Mesendoderm (in vitro differentiated cells): ENCODE measurements around the gene TOR1A.
"Not testable (repeated sequence)": the region's sequence is repeated elsewhere in the genome, so short reads cannot be mapped to it uniquely, and the experiment has no call there.

Experiments used
- DNase-seq: peaks from one replicate; pipeline ENCODE4 v3.0.0; 2013
- H2AK5ac ChIP-seq: 2 replicates; pipeline ENCODE4 v1.6.1; 2013; ENCODE audit warnings: low read length, inconsistent platforms
- H2BK120ac ChIP-seq: 2 replicates; pipeline ENCODE4 v1.6.1; 2013; ENCODE audit warnings: low read depth, mild to moderate bottlenecking, low read length, moderate library complexity, mixed read lengths
- H2BK15ac ChIP-seq: replicated peaks from 2 replicates; pipeline ENCODE4 v1.6.1; 2013; ENCODE audit warnings: low read depth, mild to moderate bottlenecking, moderate library complexity
- H2BK5ac ChIP-seq: 2 replicates; pipeline ENCODE4 v1.6.1; 2013; ENCODE audit warnings: low read length, inconsistent platforms
- H3K18ac ChIP-seq: 2 replicates; pipeline ENCODE4 v1.6.1; 2013; ENCODE audit warnings: mild to moderate bottlenecking, low read length, mixed read lengths
- H3K23ac ChIP-seq: one replicate; pipeline ENCODE4 v1.6.1; 2013; ENCODE audit warnings: low read length
- H3K27ac ChIP-seq: 2 replicates; pipeline ENCODE4 v1.5.1; 2013; ENCODE audit warnings: low read depth, mild to moderate bottlenecking, inconsistent platforms, low read length, moderate library complexity
- H3K27me3 ChIP-seq: 2 replicates; pipeline ENCODE4 v1.6.1; 2013; ENCODE audit warnings: low read length, control low read depth, mild to moderate bottlenecking, inconsistent platforms; ENCODE audit not compliant: insufficient read depth, poor library complexity
- H3K36me3 ChIP-seq: 2 replicates; pipeline ENCODE4 v1.6.1; 2013; ENCODE audit warnings: low read length, inconsistent platforms; ENCODE audit not compliant: control insufficient read depth, insufficient read depth
- H3K4ac ChIP-seq: one replicate; pipeline ENCODE4 v1.6.1; 2013; ENCODE audit warnings: low read depth, mild to moderate bottlenecking, low read length, moderate library complexity
- H3K4me1 ChIP-seq: 2 replicates; pipeline ENCODE4 v1.6.1; 2013; ENCODE audit warnings: low read depth, low read length, inconsistent platforms; ENCODE audit not compliant: control insufficient read depth
- H3K4me2 ChIP-seq: 2 replicates; pipeline ENCODE4 v1.6.1; 2013; ENCODE audit warnings: low read length
- H3K4me3 ChIP-seq: 2 replicates; pipeline ENCODE4 v1.5.1; 2013; ENCODE audit warnings: mild to moderate bottlenecking, low read length
- H3K56ac ChIP-seq: one replicate; pipeline ENCODE4 v1.6.1; 2013; ENCODE audit warnings: low read length
- H3K79me1 ChIP-seq: 2 replicates; pipeline ENCODE4 v1.6.1; 2013; ENCODE audit warnings: low read length, inconsistent platforms
- H3K79me2 ChIP-seq: 2 replicates; pipeline ENCODE4 v1.6.1; 2013; ENCODE audit warnings: mild to moderate bottlenecking, low read length; ENCODE audit not compliant: control insufficient read depth, insufficient read depth
- H3K9ac ChIP-seq: 2 replicates; pipeline ENCODE4 v1.6.1; 2013; ENCODE audit warnings: low read length, inconsistent platforms
- H4K5ac ChIP-seq: one replicate; pipeline ENCODE4 v1.6.1; 2013; ENCODE audit warnings: low read length
- H4K8ac ChIP-seq: one replicate; pipeline ENCODE4 v1.6.1; 2013; ENCODE audit warnings: low read depth, mild to moderate bottlenecking, control low read depth, low read length, moderate library complexity
- WGBS: extraction: QIAGEN DNeasy Blood & Tissue Kit; methylation state at CpG from one replicate; pipeline ENCODE4 v1.1.7; 2013; ENCODE audit warnings: low lambda C conversion rate, missing lambda C conversion rate; ENCODE audit not compliant: insufficient coverage; ENCODE audit errors: extremely low coverage; 5-methylcytosine and 5-hydroxymethylcytosine counted together

The TOR1A gene

DNA sequence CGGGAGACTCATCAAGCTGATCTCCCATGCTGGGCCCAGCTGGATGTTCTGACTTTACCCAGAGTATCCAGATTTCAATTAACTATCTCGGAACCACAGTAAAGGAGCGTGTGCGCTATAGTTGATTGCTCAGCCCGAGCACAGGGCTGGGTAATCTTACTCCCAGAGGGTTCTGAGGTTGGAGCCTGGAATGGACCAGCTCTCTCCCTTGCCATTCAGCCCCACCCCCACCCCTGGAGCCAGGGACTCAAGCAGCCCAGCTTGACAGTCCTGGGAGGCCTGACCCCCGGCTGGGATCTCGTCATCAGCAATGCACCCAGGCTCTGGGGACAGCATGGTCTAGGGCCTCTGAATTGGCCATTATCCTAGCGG lies 47.4 kb downstream of the TOR1A start:
- no peak overlapping the region for H3K4me2 ChIP-seq
- no peaks in the 10 kb centered on the region for H3K79me1 ChIP-seq
- H3K4ac ChIP-seq: no peak overlapping the region
- no peak overlapping the region for H3K27ac ChIP-seq
- H3K9ac ChIP-seq: no peak overlapping the region
- H3K56ac ChIP-seq: no peak overlapping the region
- no peaks in the 10 kb centered on the region for H3K79me2 ChIP-seq
- H2BK15ac ChIP-seq: no peak overlapping the region
- no peak overlapping the region for H4K8ac ChIP-seq
- no peak overlapping the region for H2BK5ac ChIP-seq
- H2BK120ac ChIP-seq: no peak overlapping the region
- no peak for DNase-seq
- H3K4me1 ChIP-seq: no peaks in the 10 kb centered on the region
- no CpG with 5 or more reads among the region's 8 CpGs for WGBS
- H2AK5ac ChIP-seq: no peak overlapping the region
- no peak overlapping the region for H4K5ac ChIP-seq
- no peaks in the 10 kb centered on the region for H3K36me3 ChIP-seq
- H3K18ac ChIP-seq: no peak overlapping the region
- no peaks in the 10 kb centered on the region for H3K27me3 ChIP-seq
- H3K4me3 ChIP-seq: no peak overlapping the region
- no peak overlapping the region for H3K23ac ChIP-seq

DNA sequence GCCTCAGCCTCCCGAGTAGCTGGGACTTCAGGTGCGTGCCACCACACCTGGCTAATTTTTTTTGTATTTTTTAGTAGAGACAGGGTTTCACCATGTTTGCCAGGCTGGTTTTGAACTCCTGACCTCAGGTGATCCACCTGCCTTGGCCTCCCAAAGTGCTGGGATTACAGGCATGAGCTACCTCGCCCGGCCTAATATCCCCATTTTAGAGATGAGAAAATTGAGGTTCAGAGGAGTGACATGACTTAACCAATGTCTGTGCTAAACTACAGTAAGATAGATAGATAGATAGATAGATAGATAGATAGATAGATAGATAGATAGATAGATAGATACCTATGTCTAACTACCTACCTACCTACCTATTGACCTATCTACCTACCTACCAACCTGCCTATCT lies 47.8 kb downstream of the TOR1A start:
- not testable (repeated sequence) for H2BK120ac ChIP-seq, H3K79me2 ChIP-seq, H3K4me2 ChIP-seq, H2AK5ac ChIP-seq, H2BK5ac ChIP-seq, H3K23ac ChIP-seq, H3K36me3 ChIP-seq, H3K9ac ChIP-seq, H3K4me3 ChIP-seq, H3K27ac ChIP-seq, H3K4ac ChIP-seq, H4K5ac ChIP-seq, DNase-seq, H3K27me3 ChIP-seq, H3K18ac ChIP-seq, H4K8ac ChIP-seq, H3K4me1 ChIP-seq, H3K56ac ChIP-seq, H3K79me1 ChIP-seq, H2BK15ac ChIP-seq
- no CpG with 5 or more reads among the region's 4 CpGs for WGBS

DNA sequence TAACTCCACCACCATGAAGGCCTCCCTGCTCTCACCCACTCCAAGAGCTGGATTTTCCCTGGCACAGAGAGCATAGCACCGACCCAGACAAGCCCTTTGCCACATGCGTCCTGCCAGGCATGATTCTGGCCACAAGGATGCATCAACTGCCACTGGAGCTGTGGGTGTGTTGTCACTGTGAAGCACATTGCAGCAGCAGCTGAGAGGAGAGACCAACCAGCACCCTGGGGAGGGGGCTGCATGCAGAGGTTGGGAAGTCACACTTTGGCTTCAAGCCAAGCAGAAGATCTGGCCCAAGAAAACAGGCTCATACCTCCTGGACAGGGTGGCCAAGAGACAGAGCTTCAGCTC lies 48.5 kb downstream of the TOR1A start:
- Histone ChIP-seq H3K18ac (no peak overlapping the region), H2BK15ac (no peak overlapping the region), H3K9ac (no peak overlapping the region), H2BK5ac (no peak overlapping the region), H3K79me2 (no peaks in the 10 kb centered on the region), H3K56ac (no peak overlapping the region), H3K27me3 (no peaks in the 10 kb centered on the region), H3K4me2 (no peak overlapping the region), H3K4me3 (no peak overlapping the region), H2AK5ac (no peak overlapping the region), H3K36me3 (no peaks in the 10 kb centered on the region), H3K23ac (no peak overlapping the region), H3K4me1 (no peaks in the 10 kb centered on the region), H3K4ac (no peak overlapping the region), H3K79me1 (no peaks in the 10 kb centered on the region), H4K5ac (no peak overlapping the region), H3K27ac (no peak overlapping the region), H2BK120ac (no peak overlapping the region), H4K8ac (no peak overlapping the region)
- WGBS: no CpG with 5 or more reads among the region's 2 CpGs
- DNase-seq: no peak

DNA sequence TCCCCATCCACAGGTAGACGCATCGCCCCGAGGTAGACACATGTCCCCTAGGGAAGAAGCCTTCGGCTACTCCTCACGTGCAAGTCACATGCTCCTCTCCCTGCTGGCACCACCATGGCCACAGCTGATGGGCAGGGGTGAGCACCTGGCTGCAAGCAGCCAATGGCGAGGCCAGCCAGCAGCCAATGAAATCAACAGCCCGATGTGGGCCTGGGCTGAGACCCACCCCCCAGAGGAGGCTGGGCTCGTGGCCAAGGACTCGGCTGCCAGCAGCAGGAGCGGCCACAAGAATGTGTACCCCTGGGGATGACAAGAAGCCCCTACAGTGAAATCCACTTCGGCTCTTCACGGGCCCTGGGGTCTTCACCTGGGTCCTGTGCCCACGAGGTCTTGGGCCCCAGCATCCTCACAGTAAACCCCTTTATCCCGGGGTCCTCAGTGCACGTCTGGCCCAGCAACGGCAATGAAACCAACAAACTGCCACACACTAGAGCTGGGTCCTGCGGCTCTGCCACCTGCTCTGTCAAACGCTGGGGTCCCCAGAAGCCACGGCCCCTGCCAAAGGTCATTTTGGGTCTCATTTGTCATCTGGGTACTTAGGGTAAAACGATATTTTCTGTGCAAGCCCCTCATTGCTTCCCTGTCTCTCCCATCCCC lies 49.0 kb downstream of the TOR1A start:
- H2BK120ac ChIP-seq: no peak overlapping the region
- H3K79me2 ChIP-seq: no peaks in the 10 kb centered on the region
- H3K27ac ChIP-seq: no peak overlapping the region
- H3K4me1 ChIP-seq: no peaks in the 10 kb centered on the region
- H4K8ac ChIP-seq: no peak overlapping the region
- no peak overlapping the region for H3K4me3 ChIP-seq
- no peaks in the 10 kb centered on the region for H3K27me3 ChIP-seq
- WGBS: no CpG with 5 or more reads among the region's 20 CpGs
- H2BK15ac ChIP-seq: no peak overlapping the region
- H2BK5ac ChIP-seq: no peak overlapping the region
- H3K18ac ChIP-seq: no peak overlapping the region
- no peak for DNase-seq
- H3K23ac ChIP-seq: no peak overlapping the region
- no peak overlapping the region for H2AK5ac ChIP-seq
- no peak overlapping the region for H3K9ac ChIP-seq
- H4K5ac ChIP-seq: no peak overlapping the region
- H3K4me2 ChIP-seq: no peak overlapping the region
- H3K79me1 ChIP-seq: no peaks in the 10 kb centered on the region
- H3K36me3 ChIP-seq: no peaks in the 10 kb centered on the region
- no peak overlapping the region for H3K4ac ChIP-seq
- H3K56ac ChIP-seq: no peak overlapping the region

DNA sequence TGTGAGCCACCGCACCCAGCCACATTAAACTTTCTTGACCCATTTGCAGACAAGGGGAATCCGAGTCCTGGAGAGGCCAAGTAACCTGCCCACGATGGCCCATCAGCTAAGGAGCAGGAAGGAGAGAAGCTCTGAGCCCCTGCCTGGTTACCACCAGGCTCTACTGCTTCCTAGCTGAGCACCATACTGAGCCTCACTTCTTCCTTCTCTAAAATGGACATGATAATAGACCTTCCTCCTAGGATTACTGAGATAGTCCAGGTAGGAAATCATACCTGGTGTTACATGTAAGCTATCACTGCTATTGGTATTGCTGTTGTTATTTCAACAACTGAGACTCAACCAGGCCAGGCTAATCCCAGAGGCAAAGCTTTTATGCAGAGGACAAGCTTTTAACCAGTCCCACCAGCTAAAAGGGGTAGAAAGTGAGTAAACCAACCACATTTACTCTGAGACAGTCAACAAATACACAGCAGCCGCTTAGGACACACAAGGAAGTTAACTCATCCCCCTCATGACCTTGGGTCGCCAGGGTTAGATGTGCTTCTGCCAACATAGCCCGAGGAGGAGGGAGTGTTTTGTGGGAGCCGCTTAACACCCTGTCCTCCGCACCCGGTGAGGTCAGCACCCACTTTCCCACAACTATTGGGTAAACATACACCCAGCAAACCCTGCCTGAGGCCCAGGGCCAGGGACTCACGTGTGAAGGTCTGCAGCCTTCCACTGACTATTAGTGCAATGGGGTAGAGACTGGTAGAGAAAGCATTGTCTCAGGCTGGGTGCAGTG lies 50.5 kb downstream of the TOR1A start:
- no peak overlapping the region for H3K4me3 ChIP-seq
- no peak overlapping the region for H4K5ac ChIP-seq
- no peaks in the 10 kb centered on the region for H3K27me3 ChIP-seq
- no CpG with 5 or more reads among the region's 10 CpGs for WGBS
- no peak overlapping the region for H3K27ac ChIP-seq
- no peak overlapping the region for H4K8ac ChIP-seq
- no peak overlapping the region for H3K9ac ChIP-seq
- H2BK15ac ChIP-seq: no peak overlapping the region
- no peak overlapping the region for H3K4me2 ChIP-seq
- no peak overlapping the region for H2BK5ac ChIP-seq
- H3K79me2 ChIP-seq: no peaks in the 10 kb centered on the region
- H3K79me1 ChIP-seq: no peaks in the 10 kb centered on the region
- DNase-seq: no peak
- H3K4me1 ChIP-seq: no peaks in the 10 kb centered on the region
- no peak overlapping the region for H2BK120ac ChIP-seq
- no peak overlapping the region for H2AK5ac ChIP-seq
- H3K23ac ChIP-seq: no peak overlapping the region
- H3K36me3 ChIP-seq: no peaks in the 10 kb centered on the region
- no peak overlapping the region for H3K4ac ChIP-seq
- H3K56ac ChIP-seq: no peak overlapping the region
- H3K18ac ChIP-seq: no peak overlapping the region

DNA sequence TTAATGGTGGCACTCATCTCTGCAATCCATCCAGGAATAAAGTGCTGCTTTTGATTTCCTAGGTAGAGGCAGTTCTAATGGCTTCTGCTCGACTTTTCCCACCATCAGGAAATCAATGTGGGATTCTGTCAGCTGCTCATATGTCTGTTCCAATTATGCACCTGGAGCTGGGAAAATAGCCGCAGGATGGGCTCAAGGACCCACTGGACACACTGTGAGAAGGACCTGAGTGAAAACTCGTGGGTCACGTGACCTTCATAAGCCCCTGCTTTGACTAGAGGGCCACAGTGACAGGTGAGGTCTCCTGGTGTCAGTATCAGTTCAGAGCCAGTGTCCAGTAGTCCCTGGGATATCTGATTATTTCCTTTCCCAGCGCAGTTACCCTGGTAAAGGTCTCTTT lies 53.2 kb downstream of the TOR1A start:
- Histone ChIP-seq H3K79me2 (no peaks in the 10 kb centered on the region), H3K4me2 (no peak overlapping the region), H4K5ac (no peak overlapping the region), H3K27ac (no peak overlapping the region), H2BK15ac (no peak overlapping the region), H3K27me3 (no peaks in the 10 kb centered on the region), H3K4me1 (no peaks in the 10 kb centered on the region), H3K4me3 (no peak overlapping the region), H2AK5ac (no peak overlapping the region), H2BK120ac (no peak overlapping the region), H3K79me1 (no peaks in the 10 kb centered on the region), H3K18ac (no peak overlapping the region), H3K23ac (no peak overlapping the region), H3K36me3 (no peaks in the 10 kb centered on the region), H3K9ac (no peak overlapping the region), H3K4ac (no peak overlapping the region), H3K56ac (no peak overlapping the region), H2BK5ac (no peak overlapping the region), H4K8ac (no peak overlapping the region)
- no CpG with 5 or more reads among the region's 5 CpGs for WGBS
- DNase-seq: no peak
